Measurements from ENCODE around the gene BTBD19.
"Not testable (repeated sequence)": the region's sequence is repeated elsewhere in the genome, so short reads cannot be mapped to it uniquely, and the experiment has no call there.

The BTBD19 gene

GRCh38 chr1:44811234-44811633 is 2.9 kb downstream of the BTBD19 start:
- Histone ChIP-seq H3K9me3 (ENCODE audit: insufficient read depth, low read length, severe bottlenecking) (no peaks in the 10 kb centered on the region), H4K20me1 (ENCODE audit: insufficient read depth, low read length) (no peaks in the 10 kb centered on the region), H3K4me2 (ENCODE audit: insufficient read depth, low read length) (no peak overlapping the region), H3K4me1 (ENCODE audit: insufficient read depth, low read length) (peaks cover 44% of the 10 kb centered on the region), H3K27me3 (ENCODE audit: insufficient read depth, low read length, poor library complexity) (no peaks in the 10 kb centered on the region), H3K79me2 (ENCODE audit: insufficient read depth, low read length) (no peaks in the 10 kb centered on the region), H3K4me3 (ENCODE audit: low read depth in 1 of 2, low read length in 2 of 2) (no peak overlapping the region), H3K27ac (ENCODE audit: low read length) (no peak overlapping the region), H3K36me3 (ENCODE audit: insufficient read depth, low read length) (no peaks in the 10 kb centered on the region), H2AFZ (ENCODE audit: low read depth, low read length) (no peak overlapping the region), H3K9ac (ENCODE audit: low read depth, low read length) (no peak overlapping the region)
- TF ChIP-seq CTCF (IDR thresholded peaks at IDR 0.05; ENCODE audit: borderline replicate concordance, extremely low read depth, low read length, poor library complexity, severe bottlenecking) (no peak), EZH2 (IDR thresholded peaks at IDR 0.05; ENCODE audit: borderline replicate concordance, low read depth, low read length, severe bottlenecking) (no peak)
- ATAC-seq (ENCODE audit: insufficient read depth, low read depth) (no peak), DNase-seq (no peak)

- H3K9me3 ChIP-seq (ENCODE audit: insufficient read depth, low read length, severe bottlenecking), result no peaks in the 10 kb centered on the region
- ATAC-seq (ENCODE audit: insufficient read depth, low read depth) (no peak), DNase-seq (no peak)
- H3K4me2 ChIP-seq (ENCODE audit: insufficient read depth, low read length), result peak overlapping the region; percentile 76
- TF ChIP-seq EZH2 (IDR thresholded peaks at IDR 0.05; ENCODE audit: borderline replicate concordance, low read depth, low read length, severe bottlenecking) (no peak), CTCF (IDR thresholded peaks at IDR 0.05; ENCODE audit: borderline replicate concordance, extremely low read depth, low read length, poor library complexity, severe bottlenecking) (no peak)
- H3K36me3 ChIP-seq (ENCODE audit: insufficient read depth, low read length), result no peaks in the 10 kb centered on the region
- no peaks in the 10 kb centered on the region for H3K79me2 ChIP-seq (ENCODE audit: insufficient read depth, low read length)
- H3K4me1 ChIP-seq (ENCODE audit: insufficient read depth, low read length), result peaks cover 50% of the 10 kb centered on the region
- H3K4me3 ChIP-seq (ENCODE audit: low read depth in 1 of 2, low read length in 2 of 2), result peak overlapping the region in 1 of 2 experiments; percentile 57; a peak in 3 of 4 replicates
- H3K27me3 ChIP-seq (ENCODE audit: insufficient read depth, low read length, poor library complexity), result no peaks in the 10 kb centered on the region
- peak overlapping the region; percentile 85 for H2AFZ ChIP-seq (ENCODE audit: low read depth, low read length)
- H3K27ac ChIP-seq (ENCODE audit: low read length), result peak overlapping the region; percentile 77; the same call in 1 of the 2 replicates
- H3K9ac ChIP-seq (ENCODE audit: low read depth, low read length), result peak overlapping the region; percentile 63
- H4K20me1 ChIP-seq (ENCODE audit: insufficient read depth, low read length), result no peaks in the 10 kb centered on the region
Measured at GRCh38 chr1:44812822-44813543, 4.7 kb downstream of the BTBD19 start.

GRCh38 chr1:44815926-44816325 is 7.6 kb downstream of the BTBD19 start:
- peaks cover 52% of the 10 kb centered on the region for H3K4me1 ChIP-seq (ENCODE audit: insufficient read depth, low read length)
- not testable (repeated sequence) for H2AFZ ChIP-seq (ENCODE audit: low read depth, low read length); H3K4me3 ChIP-seq (ENCODE audit: low read depth in 1 of 2, low read length in 2 of 2); H3K4me2 ChIP-seq (ENCODE audit: insufficient read depth, low read length); H3K9ac ChIP-seq (ENCODE audit: low read depth, low read length); H3K79me2 ChIP-seq (ENCODE audit: insufficient read depth, low read length); ATAC-seq (ENCODE audit: insufficient read depth, low read depth); H3K27me3 ChIP-seq (ENCODE audit: insufficient read depth, low read length, poor library complexity); H4K20me1 ChIP-seq (ENCODE audit: insufficient read depth, low read length); DNase-seq; H3K27ac ChIP-seq (ENCODE audit: low read length); H3K36me3 ChIP-seq (ENCODE audit: insufficient read depth, low read length); H3K9me3 ChIP-seq (ENCODE audit: insufficient read depth, low read length, severe bottlenecking)

GRCh38 chr1:44817307-44817706 is 9.0 kb downstream of the BTBD19 start:
- Histone ChIP-seq H3K4me1 (ENCODE audit: insufficient read depth, low read length) (peaks cover 53% of the 10 kb centered on the region), H3K4me3 (ENCODE audit: low read depth in 1 of 2, low read length in 2 of 2) (no peak overlapping the region), H3K27me3 (ENCODE audit: insufficient read depth, low read length, poor library complexity) (no peaks in the 10 kb centered on the region), H3K36me3 (ENCODE audit: insufficient read depth, low read length) (no peaks in the 10 kb centered on the region), H3K27ac (ENCODE audit: low read length) (no peak overlapping the region), H4K20me1 (ENCODE audit: insufficient read depth, low read length) (no peaks in the 10 kb centered on the region), H3K9ac (ENCODE audit: low read depth, low read length) (no peak overlapping the region), H3K79me2 (ENCODE audit: insufficient read depth, low read length) (no peaks in the 10 kb centered on the region), H3K4me2 (ENCODE audit: insufficient read depth, low read length) (peak overlapping the region; percentile 21; the same call in 1 of the 2 replicates), H2AFZ (ENCODE audit: low read depth, low read length) (no peak overlapping the region), H3K9me3 (ENCODE audit: insufficient read depth, low read length, severe bottlenecking) (no peaks in the 10 kb centered on the region)
- TF ChIP-seq EZH2 (IDR thresholded peaks at IDR 0.05; ENCODE audit: borderline replicate concordance, low read depth, low read length, severe bottlenecking) (no peak), CTCF (IDR thresholded peaks at IDR 0.05; ENCODE audit: borderline replicate concordance, extremely low read depth, low read length, poor library complexity, severe bottlenecking) (no peak)
- DNase-seq (no peak), ATAC-seq (ENCODE audit: insufficient read depth, low read depth) (no peak)
